HCT116 (cell line): ENCODE data around the gene AMOTL1. TPM values are rescaled to one million over a fixed set of nuclear protein-coding genes. Genes with fewer than 3 reads are reported as not detected.

Experiments used
- ATAC-seq: fragments of 200-7000 bp; cut with Tn5 transposase; 2 replicates; pipeline ENCODE4 v1.9.1; 2020; ENCODE audit warnings: mild to moderate bottlenecking, moderate library complexity
- BruUV-seq: library from RNA; stranded (reverse); fragments of 400-500 nt; replicated peaks from 2 replicates; lab custom pipeline; 2021; lab: Mats Ljungman, UMichigan
- CTCF ChIA-PET: fragments of 300-600 bp; sonication (Branson Sonifier 250); formaldehyde crosslinking; loops from one replicate; lab custom pipeline; 2021; ENCODE audit warnings: antibody characterized with exemption; lab: Charles Lee
- POLR2A ChIA-PET: fragments of 300-600, 350-600 bp; sonication (Branson Sonifier 250); formaldehyde crosslinking; loops from one replicate; lab custom pipeline; 2021; ENCODE audit warnings: antibody characterized with exemption; lab: Charles Lee
- RAD21 ChIA-PET, 2 experiments: fragments of 300-600 bp; sonication (Branson Sonifier 250); formaldehyde crosslinking; loops; one replicate each; lab custom pipeline; 2023; ENCODE audit warnings: low total read pairs in 2 of 2; ENCODE audit not compliant: uncharacterized antibody in 2 of 2, unreplicated experiment in 2 of 2, low non-redundant PET in 1 of 2; lab: Charles Lee
- DNase-seq: peaks from one replicate; pipeline ENCODE4 v3.0.0-alpha.2; 2010; ENCODE audit warnings: low read depth, low spot score
- H2AFZ ChIP-seq: fragments of 200-600 bp; shearing (Covaris generic), sonication (generic); 2 replicates; pipeline ENCODE4 v1.6.1; 2017; ENCODE audit warnings: low read depth, mixed run types, mixed read lengths, antibody characterized with exemption, low read length; ENCODE audit not compliant: poor library complexity, severe bottlenecking
- H3K27ac ChIP-seq: 2 replicates; pipeline ENCODE4 v1.5.1; 2012; ENCODE audit warnings: low read depth, low read length
- H3K27me3 ChIP-seq: fragments of 200-600 bp; sonication (generic); 2 replicates; pipeline ENCODE4 v1.6.1; 2016; ENCODE audit warnings: mixed run types, low read length, mixed read lengths; ENCODE audit not compliant: insufficient read depth
- H3K36me3 ChIP-seq, 2 experiments: fragments of 200-500 bp in 1 of 2; fragments of 200-600 bp in 1 of 2; sonication (Bioruptor generic) in 1 of 2; sonication (generic) in 1 of 2; 2 replicates each; pipeline versions ENCODE4 v1.5.1 to v1.6.1; 2014 to 2016; ENCODE audit warnings: low read length in 2 of 2, inconsistent platforms in 1 of 2, mixed read lengths in 1 of 2, mixed run types in 1 of 2; ENCODE audit not compliant: insufficient read depth in 2 of 2, control insufficient read depth in 1 of 2
- H3K4me1 ChIP-seq, 2 experiments: fragments of 200-600 bp in 1 of 2; sonication (generic) in 1 of 2; 2 replicates each; pipeline versions ENCODE4 v1.5.1 to v1.6.1; 2012 to 2017; ENCODE audit warnings: low read length in 2 of 2, inconsistent platforms in 1 of 2, mild to moderate bottlenecking in 1 of 2, mixed read lengths in 1 of 2, mixed run types in 1 of 2, moderate library complexity in 1 of 2; ENCODE audit not compliant: insufficient read depth in 2 of 2, control insufficient read depth in 1 of 2
- H3K4me2 ChIP-seq: fragments of 200-600 bp; sonication (generic); 2 replicates; pipeline ENCODE4 v1.6.1; 2017; ENCODE audit warnings: mixed run types, low read length, mixed read lengths
- H3K4me3 ChIP-seq, 2 experiments: fragments of 200-600 bp in 1 of 2; sonication (generic) in 1 of 2; replicated peaks in 1 of 2; 2 replicates each; pipeline ENCODE4 v1.5.1; 2011 to 2016; ENCODE audit warnings: low read length in 2 of 2, control low read depth in 1 of 2, low read depth in 1 of 2, mild to moderate bottlenecking in 1 of 2, mixed read lengths in 1 of 2, mixed run types in 1 of 2
- H3K79me2 ChIP-seq: fragments of 200-600 bp; sonication (generic); 2 replicates; pipeline ENCODE4 v1.6.1; 2017; ENCODE audit warnings: mild to moderate bottlenecking, mixed run types, low read length, moderate library complexity, mixed read lengths; ENCODE audit not compliant: insufficient read depth
- H3K9ac ChIP-seq: fragments of 200-600 bp; sonication (generic); 2 replicates; pipeline ENCODE4 v1.6.1; 2016; ENCODE audit warnings: low read length, mixed read lengths
- H3K9me2 ChIP-seq: fragments of 200-600 bp; sonication (generic), shearing (Covaris generic); 2 replicates; pipeline ENCODE4 v1.6.1; 2017; ENCODE audit warnings: mixed run types, mild to moderate bottlenecking, moderate library complexity; ENCODE audit not compliant: insufficient read depth
- H3K9me3 ChIP-seq, 2 experiments: fragments of 200-500 bp in 1 of 2; fragments of 200-600 bp in 1 of 2; sonication (Bioruptor generic) in 1 of 2; sonication (generic) in 1 of 2; 2 replicates each; pipeline ENCODE4 v1.6.1; 2014 to 2017; ENCODE audit warnings: low read length in 2 of 2, mixed read lengths in 2 of 2, inconsistent platforms in 1 of 2, low read depth in 1 of 2, mild to moderate bottlenecking in 1 of 2, mixed run types in 1 of 2, moderate library complexity in 1 of 2; ENCODE audit not compliant: control insufficient read depth in 1 of 2, insufficient read depth in 1 of 2
- H4K20me1 ChIP-seq: fragments of 200-600 bp; sonication (generic), shearing (Covaris generic); 2 replicates; pipeline ENCODE4 v1.6.1; 2017; ENCODE audit warnings: mixed run types, mild to moderate bottlenecking, moderate library complexity; ENCODE audit not compliant: insufficient read depth
- EZH2 ChIP-seq: fragments of 200-600 bp; sonication (generic); IDR thresholded peaks from 2 replicates; pipeline ENCODE4 v1.6.1; 2017; ENCODE audit warnings: antibody characterized with exemption, mixed run types
- JUND ChIP-seq: IDR thresholded peaks from 2 replicates; pipeline ENCODE4 v1.6.1; 2012
- MAX ChIP-seq: IDR thresholded peaks from 2 replicates; pipeline ENCODE4 v1.6.1; 2012
- POLR2A ChIP-seq: IDR thresholded peaks from 2 replicates; pipeline ENCODE4 v1.7.0; 2011; ENCODE audit warnings: borderline replicate concordance; ENCODE audit not compliant: insufficient read depth, insufficient read length; ENCODE audit errors: extremely low read depth
- POLR2AphosphoS5 ChIP-seq: IDR thresholded peaks from 2 replicates; pipeline ENCODE4 v1.6.1; 2011; ENCODE audit warnings: mild to moderate bottlenecking, low read depth, low read length, moderate library complexity
- SRF ChIP-seq: IDR thresholded peaks from 2 replicates; pipeline ENCODE4 v1.6.1; 2012; ENCODE audit warnings: low read depth
- TCF7L2 ChIP-seq: IDR thresholded peaks from 2 replicates; pipeline ENCODE4 v1.7.0; 2011; ENCODE audit warnings: borderline replicate concordance, inconsistent platforms; ENCODE audit not compliant: insufficient read depth, insufficient read length; ENCODE audit errors: extremely low read depth
- intact Hi-C: fragments of 100-400 bp; cut with micrococcal nuclease; formaldehyde crosslinking; loops from 2 replicates; pipeline ENCODE4 v1.10.0; 2022
- total RNA-seq: library from RNA; stranded (reverse); gene quantifications from one replicate; pipeline ENCODE4 v1.2.1, GENCODE V29; 2021; ENCODE audit not compliant: unreplicated experiment
- TF ChIP-seq, protein P1 (sequence below): IDR thresholded peaks from 2 replicates; pipeline ENCODE4 v1.6.1; 2012; ENCODE audit warnings: low read depth

AMOTL1 gene
- total RNA-seq, 1 experiment from 2014 or later, result 27.6 TPM

- ATAC-seq (no peak), DNase-seq (no peak)
- Histone ChIP-seq H3K27ac (no peak overlapping the region), H3K9me3 (no peaks in the 10 kb centered on the region), H4K20me1 (no peaks in the 10 kb centered on the region), H3K79me2 (no peaks in the 10 kb centered on the region), H3K36me3 (no peaks in the 10 kb centered on the region), H2AFZ (no peak overlapping the region), H3K9ac (no peak overlapping the region), H3K27me3 (no peaks in the 10 kb centered on the region), H3K4me3 (no peak overlapping the region), H3K9me2 (no peaks in the 10 kb centered on the region), H3K4me1 (peaks cover 0 to 24% of the 10 kb centered on the region in 2 experiments; a peak in 1 of 4 replicates), H3K4me2 (no peak overlapping the region)
- POLR2A ChIA-PET, result no interaction called here
- CTCF ChIA-PET, result interaction anchor here (1.0 kb wide), 1 partner anchor 12 kb away, joined by 3 read pairs; no protein-coding TSS in a partner anchor
- RAD21 ChIA-PET, result no interaction called here
- no peak for TF ChIP-seq POLR2AphosphoS5
- intact Hi-C loops, result no loop called here
- BruUV-seq, result no TSS peak
Observed at GRCh38 chr11:94749369-94749768, 18.8 kb upstream of the AMOTL1 start.

DNA sequence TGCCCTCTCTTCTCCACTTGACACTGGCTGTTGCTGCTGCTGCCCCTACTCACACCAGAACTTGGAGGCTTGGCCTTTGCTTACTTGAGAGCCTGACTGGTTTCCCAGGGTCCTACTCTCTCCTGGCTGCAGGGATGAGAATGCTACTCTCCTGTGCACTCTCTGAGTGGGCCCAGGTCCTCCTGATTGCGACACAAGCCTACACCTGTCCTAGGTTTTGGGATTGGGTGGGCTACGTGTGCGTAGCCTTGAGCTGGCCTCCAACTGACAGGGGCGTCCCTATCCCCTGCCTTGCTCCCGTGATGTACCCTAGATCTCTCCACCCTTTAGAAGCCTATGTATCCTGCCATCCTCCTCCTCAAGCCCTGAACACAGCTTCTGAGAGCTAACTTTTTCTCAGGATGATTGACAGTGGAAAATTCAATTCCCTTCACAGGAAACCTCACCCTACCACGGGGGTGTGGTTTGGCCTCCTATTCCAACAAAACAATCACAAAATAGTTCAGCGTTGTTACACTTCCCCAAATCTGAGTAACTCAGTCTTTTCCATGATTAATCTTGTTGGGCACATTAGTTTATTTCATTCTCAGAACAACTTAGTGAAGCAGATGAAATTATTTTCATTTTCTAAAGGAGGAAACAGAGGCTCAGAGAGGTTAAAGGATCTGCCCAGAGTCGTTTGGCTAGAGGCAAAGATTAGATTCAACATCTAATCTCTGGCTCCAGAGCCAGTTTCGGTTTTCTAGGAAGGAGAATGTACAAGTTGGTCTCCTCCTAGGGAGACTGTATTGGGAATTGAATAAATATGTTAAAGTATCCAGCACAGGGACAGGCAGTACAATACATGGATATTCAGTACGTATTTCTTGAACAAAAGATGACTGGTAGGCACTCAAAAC is 17.6 kb upstream of the AMOTL1 start:
- Histone ChIP-seq H3K4me2 (no peak overlapping the region), H3K79me2 (no peaks in the 10 kb centered on the region), H3K4me1 (peaks cover 0 to 24% of the 10 kb centered on the region in 2 experiments; a peak in 1 of 4 replicates), H3K9me2 (no peaks in the 10 kb centered on the region), H3K9ac (no peak overlapping the region), H4K20me1 (no peaks in the 10 kb centered on the region), H2AFZ (no peak overlapping the region), H3K4me3 (no peak overlapping the region), H3K27ac (no peak overlapping the region), H3K27me3 (no peaks in the 10 kb centered on the region), H3K36me3 (no peaks in the 10 kb centered on the region), H3K9me3 (no peaks in the 10 kb centered on the region)
- ChIA-PET POLR2A (no interaction called here), CTCF (no interaction called here), RAD21 (no interaction called here)
- ATAC-seq, result no peak
- BruUV-seq, result no TSS peak
- intact Hi-C loops, result no loop called here
- TF ChIP-seq TCF7L2, result no peak
- no peak for TF ChIP-seq MAX
- TF ChIP-seq JUND, result no peak
- TF ChIP-seq EZH2, result no peak
- no peak for TF ChIP-seq SRF
- TF ChIP-seq, protein P1, sequence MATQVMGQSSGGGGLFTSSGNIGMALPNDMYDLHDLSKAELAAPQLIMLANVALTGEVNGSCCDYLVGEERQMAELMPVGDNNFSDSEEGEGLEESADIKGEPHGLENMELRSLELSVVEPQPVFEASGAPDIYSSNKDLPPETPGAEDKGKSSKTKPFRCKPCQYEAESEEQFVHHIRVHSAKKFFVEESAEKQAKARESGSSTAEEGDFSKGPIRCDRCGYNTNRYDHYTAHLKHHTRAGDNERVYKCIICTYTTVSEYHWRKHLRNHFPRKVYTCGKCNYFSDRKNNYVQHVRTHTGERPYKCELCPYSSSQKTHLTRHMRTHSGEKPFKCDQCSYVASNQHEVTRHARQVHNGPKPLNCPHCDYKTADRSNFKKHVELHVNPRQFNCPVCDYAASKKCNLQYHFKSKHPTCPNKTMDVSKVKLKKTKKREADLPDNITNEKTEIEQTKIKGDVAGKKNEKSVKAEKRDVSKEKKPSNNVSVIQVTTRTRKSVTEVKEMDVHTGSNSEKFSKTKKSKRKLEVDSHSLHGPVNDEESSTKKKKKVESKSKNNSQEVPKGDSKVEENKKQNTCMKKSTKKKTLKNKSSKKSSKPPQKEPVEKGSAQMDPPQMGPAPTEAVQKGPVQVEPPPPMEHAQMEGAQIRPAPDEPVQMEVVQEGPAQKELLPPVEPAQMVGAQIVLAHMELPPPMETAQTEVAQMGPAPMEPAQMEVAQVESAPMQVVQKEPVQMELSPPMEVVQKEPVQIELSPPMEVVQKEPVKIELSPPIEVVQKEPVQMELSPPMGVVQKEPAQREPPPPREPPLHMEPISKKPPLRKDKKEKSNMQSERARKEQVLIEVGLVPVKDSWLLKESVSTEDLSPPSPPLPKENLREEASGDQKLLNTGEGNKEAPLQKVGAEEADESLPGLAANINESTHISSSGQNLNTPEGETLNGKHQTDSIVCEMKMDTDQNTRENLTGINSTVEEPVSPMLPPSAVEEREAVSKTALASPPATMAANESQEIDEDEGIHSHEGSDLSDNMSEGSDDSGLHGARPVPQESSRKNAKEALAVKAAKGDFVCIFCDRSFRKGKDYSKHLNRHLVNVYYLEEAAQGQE, result no peak
- no peak for TF ChIP-seq POLR2A
- no peak for DNase-seq
